Cardiac muscle cell (in vitro differentiated cells and primary cell): ENCODE data around the gene PRAMEF13. TPM values are rescaled to one million over a fixed set of nuclear protein-coding genes. Genes with fewer than 3 reads are reported as not detected.

Experiments used
- polyA plus RNA-seq: library from polyadenylated mRNA; unstranded; fragments of >200 nt; fragmentation: Nextera tagmentation; extraction: Ambion mirVana; gene quantifications from 2 replicates; pipeline ENCODE4 v1.2.1, GENCODE V29; 2016
- total RNA-seq: library from RNA; depleted of rRNA; stranded (reverse); fragments of >200 nt; gene quantifications from 2 replicates; pipeline ENCODE4 v1.2.3, GENCODE V29; 2016

Gene PRAMEF13
- total and polyA plus RNA-seq, 2 experiments from 2014 or later, result not detected

Other genes with a start within 250 kb of the PRAMEF13 start
- not detected in 2 replicates for gene PRAMEF27, start 144.8 kb downstream of the PRAMEF13 start, total RNA-seq
- not detected in 2 replicates for gene PRAMEF27, start 144.8 kb downstream of the PRAMEF13 start, polyA plus RNA-seq
- not detected in 2 replicates for gene HNRNPCL3, start 140.6 kb downstream of the PRAMEF13 start, total RNA-seq
- not detected in 2 replicates for gene HNRNPCL3, start 140.6 kb downstream of the PRAMEF13 start, polyA plus RNA-seq
- not detected in 2 replicates for gene PRAMEF25, start 130.6 kb downstream of the PRAMEF13 start, total RNA-seq
- gene PRAMEF25, start 130.6 kb downstream of the PRAMEF13 start, polyA plus RNA-seq, result not detected in 2 replicates
- gene HNRNPCL2, start 84.6 kb downstream of the PRAMEF13 start, total RNA-seq, result not detected in 2 replicates
- gene HNRNPCL2, start 84.6 kb downstream of the PRAMEF13 start, polyA plus RNA-seq, result not detected in 2 replicates
- not detected in 2 replicates for gene PRAMEF26, start 45.4 kb downstream of the PRAMEF13 start, total RNA-seq
- gene PRAMEF26, start 45.4 kb downstream of the PRAMEF13 start, polyA plus RNA-seq, result not detected in 2 replicates
- not detected in 2 replicates for gene HNRNPCL4, start 35.8 kb downstream of the PRAMEF13 start, total RNA-seq
- not detected in 2 replicates for gene HNRNPCL4, start 35.8 kb downstream of the PRAMEF13 start, polyA plus RNA-seq
- not detected in 2 replicates for gene PRAMEF9, start 29.6 kb downstream of the PRAMEF13 start, total RNA-seq
- gene PRAMEF9, start 29.6 kb downstream of the PRAMEF13 start, polyA plus RNA-seq, result not detected in 2 replicates
- not detected in 2 replicates for gene PRAMEF18, start 24.7 kb upstream of the PRAMEF13 start, total RNA-seq
- not detected in 2 replicates for gene PRAMEF18, start 24.7 kb upstream of the PRAMEF13 start, polyA plus RNA-seq
- not detected in 2 replicates for gene PRAMEF5, start 52.8 kb upstream of the PRAMEF13 start, total RNA-seq
- not detected in 2 replicates for gene PRAMEF5, start 52.8 kb upstream of the PRAMEF13 start, polyA plus RNA-seq
- gene PRAMEF8, start 83.7 kb upstream of the PRAMEF13 start, total RNA-seq, result not detected in 2 replicates
- not detected in 2 replicates for gene PRAMEF8, start 83.7 kb upstream of the PRAMEF13 start, polyA plus RNA-seq
- not detected in 2 replicates for gene PRAMEF33, start 102.1 kb upstream of the PRAMEF13 start, total RNA-seq
- gene PRAMEF33, start 102.1 kb upstream of the PRAMEF13 start, polyA plus RNA-seq, result not detected in 2 replicates
- gene PRAMEF15, start 114.2 kb upstream of the PRAMEF13 start, total RNA-seq, result not detected in 2 replicates
- gene PRAMEF15, start 114.2 kb upstream of the PRAMEF13 start, polyA plus RNA-seq, result not detected in 2 replicates
- gene PRAMEF14, start 145.7 kb upstream of the PRAMEF13 start, total RNA-seq, result not detected in 2 replicates
- gene PRAMEF14, start 145.7 kb upstream of the PRAMEF13 start, polyA plus RNA-seq, result not detected in 2 replicates
- gene PRAMEF19, start 170.5 kb upstream of the PRAMEF13 start, total RNA-seq, result not detected in 2 replicates
- not detected in 2 replicates for gene PRAMEF19, start 170.5 kb upstream of the PRAMEF13 start, polyA plus RNA-seq
- not detected in 2 replicates for gene PRAMEF17, start 188.2 kb upstream of the PRAMEF13 start, total RNA-seq
- not detected in 2 replicates for gene PRAMEF17, start 188.2 kb upstream of the PRAMEF13 start, polyA plus RNA-seq
- not detected in 2 replicates for gene PRAMEF20, start 209.0 kb upstream of the PRAMEF13 start, total RNA-seq
- not detected in 2 replicates for gene PRAMEF20, start 209.0 kb upstream of the PRAMEF13 start, polyA plus RNA-seq